ENCODE data around the gene ARHGDIA. TPM values are rescaled to one million over a fixed set of nuclear protein-coding genes. Genes with fewer than 3 reads are reported as not detected.

ARHGDIA gene
- total RNA-seq, 4 donors from 2014 or later = 115 to 173 (median 164) TPM

DNA sequence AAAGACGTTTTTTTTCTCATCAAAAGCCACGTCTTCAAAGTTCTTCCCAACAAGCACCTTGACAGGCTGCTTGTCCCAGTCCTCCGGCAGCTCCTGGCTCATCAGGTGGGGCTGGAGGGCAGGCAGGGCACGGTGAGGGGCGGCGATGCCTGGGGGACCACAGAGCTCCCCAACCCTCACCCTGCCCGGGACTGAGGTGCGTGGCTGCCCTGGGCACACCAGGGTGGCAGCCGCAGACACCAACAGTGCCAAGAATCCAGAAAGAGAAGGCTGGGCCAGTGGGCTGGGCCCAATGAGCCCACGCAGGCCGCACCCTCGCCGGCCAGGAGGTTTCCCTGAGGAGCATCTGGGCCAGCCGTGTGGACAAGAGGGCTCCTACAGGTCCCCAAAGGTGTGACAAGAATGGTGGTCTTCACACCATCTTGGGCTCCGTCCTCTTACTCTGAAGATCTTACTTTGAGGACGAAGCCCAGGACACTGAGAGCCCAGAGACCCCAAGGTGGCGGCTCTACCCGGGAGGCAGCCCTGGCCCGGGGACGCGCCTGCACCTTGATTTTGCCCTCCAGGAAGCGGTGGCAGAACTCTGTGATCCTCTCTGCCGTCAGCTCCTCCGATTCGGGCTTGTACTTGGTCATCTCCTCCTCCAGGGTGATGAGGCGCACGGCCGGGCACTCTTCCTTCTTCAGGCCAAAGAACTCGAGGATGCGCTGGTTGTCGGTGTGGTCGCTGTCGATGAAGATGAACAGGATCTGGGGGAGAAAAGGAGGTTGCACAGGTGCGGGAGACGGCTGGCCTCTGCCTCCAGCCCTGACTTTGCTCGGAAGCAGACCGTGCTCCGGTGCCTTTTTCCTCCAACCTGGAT, 25.0 kb downstream of the ARHGDIA start:
- peaks cover 44 to 63% of the 10 kb centered on the region in 2 donors for H3K36me3 ChIP-seq
- no peaks in the 10 kb centered on the region for H3K4me1 ChIP-seq
- no peak overlapping the region for H3K4me3 ChIP-seq (replicated peaks in 1 of 3)
- TF ChIP-seq POLR2A (IDR thresholded peaks at IDR 0.05) = no peak
- TF ChIP-seq, protein P1, sequence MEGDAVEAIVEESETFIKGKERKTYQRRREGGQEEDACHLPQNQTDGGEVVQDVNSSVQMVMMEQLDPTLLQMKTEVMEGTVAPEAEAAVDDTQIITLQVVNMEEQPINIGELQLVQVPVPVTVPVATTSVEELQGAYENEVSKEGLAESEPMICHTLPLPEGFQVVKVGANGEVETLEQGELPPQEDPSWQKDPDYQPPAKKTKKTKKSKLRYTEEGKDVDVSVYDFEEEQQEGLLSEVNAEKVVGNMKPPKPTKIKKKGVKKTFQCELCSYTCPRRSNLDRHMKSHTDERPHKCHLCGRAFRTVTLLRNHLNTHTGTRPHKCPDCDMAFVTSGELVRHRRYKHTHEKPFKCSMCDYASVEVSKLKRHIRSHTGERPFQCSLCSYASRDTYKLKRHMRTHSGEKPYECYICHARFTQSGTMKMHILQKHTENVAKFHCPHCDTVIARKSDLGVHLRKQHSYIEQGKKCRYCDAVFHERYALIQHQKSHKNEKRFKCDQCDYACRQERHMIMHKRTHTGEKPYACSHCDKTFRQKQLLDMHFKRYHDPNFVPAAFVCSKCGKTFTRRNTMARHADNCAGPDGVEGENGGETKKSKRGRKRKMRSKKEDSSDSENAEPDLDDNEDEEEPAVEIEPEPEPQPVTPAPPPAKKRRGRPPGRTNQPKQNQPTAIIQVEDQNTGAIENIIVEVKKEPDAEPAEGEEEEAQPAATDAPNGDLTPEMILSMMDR (IDR thresholded peaks at IDR 0.05) = no peak
- no peaks in the 10 kb centered on the region for H3K9me3 ChIP-seq
- WGBS, 2 donors = 93 to 95% methylated on average over 20 to 28 of the region's 38 CpGs
- no peak for DNase-seq
- intact Hi-C loops (cut with DNase I) = no loop called here
- no peaks in the 10 kb centered on the region for H3K27me3 ChIP-seq
- H3K27ac ChIP-seq = no peak overlapping the region

DNA sequence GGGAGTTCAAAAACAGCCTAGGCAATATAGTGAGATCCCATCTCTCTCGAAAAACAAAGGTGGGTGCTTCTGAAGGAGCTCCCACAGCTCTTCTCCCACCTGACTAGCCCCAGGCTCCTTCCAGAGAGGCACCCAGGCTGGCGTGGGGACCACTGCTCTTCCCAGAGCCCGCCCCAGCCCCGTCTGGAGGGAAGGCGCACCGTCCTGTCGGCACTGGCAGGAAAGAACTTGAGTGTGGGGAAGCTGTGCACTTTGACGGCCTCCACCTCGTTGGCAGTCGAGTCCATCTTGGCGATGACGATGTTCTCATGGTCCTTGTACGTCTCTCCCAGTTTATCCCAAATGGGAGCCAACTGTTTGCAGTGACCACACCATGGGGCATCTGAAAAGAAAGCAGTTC, 25.8 kb downstream of the ARHGDIA start:
- no peaks in the 10 kb centered on the region for H3K4me1 ChIP-seq
- no peak overlapping the region for H3K4me3 ChIP-seq (replicated peaks in 1 of 3)
- no peak overlapping the region for H3K27ac ChIP-seq
- DNase-seq = no peak
- 95 to 98% methylated on average over 7 to 12 of the region's 13 CpGs for WGBS, 2 donors
- no peaks in the 10 kb centered on the region for H3K27me3 ChIP-seq
- no peaks in the 10 kb centered on the region for H3K9me3 ChIP-seq
- intact Hi-C loops (cut with DNase I) = no loop called here
- peaks cover 44 to 63% of the 10 kb centered on the region in 2 donors for H3K36me3 ChIP-seq
- no peak for TF ChIP-seq POLR2A (IDR thresholded peaks at IDR 0.05)
- TF ChIP-seq, protein P1 (IDR thresholded peaks at IDR 0.05) = no peak

DNA sequence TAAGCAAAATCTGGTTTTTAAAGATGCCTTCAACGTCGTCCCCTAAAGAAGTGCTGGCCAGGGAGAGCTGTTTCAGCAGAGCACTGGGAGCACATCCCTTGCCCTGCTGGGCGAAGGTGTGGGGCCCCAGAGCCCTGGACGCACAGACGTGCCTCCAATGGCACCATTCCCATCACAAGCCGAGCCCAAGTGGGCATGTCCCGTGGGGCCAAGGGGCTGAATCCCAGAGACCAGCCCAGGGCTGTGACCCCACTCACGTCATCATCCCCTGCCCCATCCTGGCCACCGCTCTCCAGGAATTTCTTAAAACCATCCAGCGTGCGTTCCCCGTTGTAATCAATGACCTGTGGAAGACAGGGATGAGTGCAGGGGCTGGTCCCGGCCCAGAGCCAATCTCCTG, 26.2 kb downstream of the ARHGDIA start:
- DNase-seq = no peak
- no peaks in the 10 kb centered on the region for H3K27me3 ChIP-seq
- H3K4me1 ChIP-seq = no peaks in the 10 kb centered on the region
- no peaks in the 10 kb centered on the region for H3K9me3 ChIP-seq
- H3K27ac ChIP-seq = no peak overlapping the region
- TF ChIP-seq POLR2A (IDR thresholded peaks at IDR 0.05) = no peak
- TF ChIP-seq, protein P1 (IDR thresholded peaks at IDR 0.05) = no peak
- 84 to 93% methylated on average over 11 to 13 of the region's 13 CpGs for WGBS, 2 donors
- H3K4me3 ChIP-seq (replicated peaks in 1 of 3) = no peak overlapping the region
- peaks cover 44 to 60% of the 10 kb centered on the region in 2 donors for H3K36me3 ChIP-seq
- intact Hi-C loops (cut with DNase I) = no loop called here

DNA sequence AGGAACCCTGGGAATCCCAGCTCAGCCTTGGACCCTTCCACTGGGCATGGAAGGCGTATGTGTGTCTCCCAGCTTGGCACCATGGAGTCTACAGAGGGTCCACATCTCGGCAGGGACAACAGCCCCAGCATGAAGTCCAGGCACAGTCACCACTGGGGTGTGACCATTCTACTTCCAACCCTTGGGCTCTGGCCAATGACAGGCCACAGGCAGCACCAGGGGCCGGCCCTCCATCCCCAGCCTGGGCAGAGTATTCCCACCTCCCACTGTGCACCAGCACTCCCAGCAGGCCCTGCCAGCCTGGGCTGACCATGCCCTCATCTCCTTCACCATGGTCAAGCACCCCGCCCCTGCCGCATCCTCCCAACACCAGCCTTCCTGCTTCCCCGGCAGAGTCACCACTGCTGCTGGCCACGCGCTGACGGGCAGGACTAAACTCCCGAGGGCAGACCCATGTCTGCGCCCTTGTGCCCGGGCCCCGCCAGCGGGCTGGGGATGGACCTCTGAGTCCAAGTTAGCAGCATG, 26.7 kb downstream of the ARHGDIA start:
- WGBS, 2 donors = 95 to 97% methylated on average over 7 to 14 of the region's 14 CpGs
- Histone ChIP-seq H3K27ac (no peak overlapping the region), H3K36me3 (peaks cover 44 to 59% of the 10 kb centered on the region in 2 donors), H3K4me3 (replicated peaks in 1 of 3) (no peak overlapping the region), H3K4me1 (no peaks in the 10 kb centered on the region), H3K9me3 (no peaks in the 10 kb centered on the region), H3K27me3 (no peaks in the 10 kb centered on the region)
- no peak for TF ChIP-seq POLR2A (IDR thresholded peaks at IDR 0.05)
- TF ChIP-seq, protein P1 (IDR thresholded peaks at IDR 0.05) = no peak
- no peak for DNase-seq
- intact Hi-C loops (cut with DNase I) = no loop called here

DNA sequence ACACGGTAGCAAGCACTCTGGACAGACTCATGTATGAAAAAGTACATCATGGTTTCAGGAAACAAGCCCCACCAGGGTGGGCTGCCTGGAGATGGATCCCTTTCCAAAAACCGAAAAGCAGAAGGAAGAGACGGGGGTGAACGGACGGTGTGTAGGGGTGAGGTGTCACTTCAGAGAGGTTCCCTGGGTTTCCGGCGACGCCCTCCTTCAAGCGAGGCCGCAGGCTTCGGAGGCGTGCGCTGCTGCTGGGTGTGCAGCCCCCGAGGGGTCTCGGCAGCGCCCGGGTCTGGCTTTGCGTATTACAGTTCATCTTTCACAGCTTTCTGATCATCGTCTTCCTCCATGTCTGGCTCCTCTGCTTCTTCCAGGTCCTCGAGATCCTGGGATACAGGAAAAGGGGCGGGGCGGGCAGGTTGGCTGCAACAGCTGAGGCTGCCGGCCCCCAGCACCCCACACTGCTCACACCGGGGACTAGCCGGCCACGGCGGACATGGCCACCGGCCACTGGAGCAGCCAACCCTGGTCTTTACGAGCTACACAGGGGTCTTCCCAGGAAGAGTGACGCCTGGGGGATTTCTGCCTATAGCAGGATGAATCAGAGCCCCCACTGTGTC, 27.3 kb downstream of the ARHGDIA start:
- H3K4me3 ChIP-seq (replicated peaks in 1 of 3) = no peak overlapping the region
- no peaks in the 10 kb centered on the region for H3K4me1 ChIP-seq
- peaks cover 44 to 57% of the 10 kb centered on the region in 2 donors for H3K36me3 ChIP-seq
- 91 to 92% methylated on average over 24 of the region's 30 CpGs for WGBS, 2 donors
- H3K27me3 ChIP-seq = no peaks in the 10 kb centered on the region
- no peak for TF ChIP-seq POLR2A (IDR thresholded peaks at IDR 0.05)
- TF ChIP-seq, protein P1 (IDR thresholded peaks at IDR 0.05) = no peak
- H3K9me3 ChIP-seq = no peaks in the 10 kb centered on the region
- DNase-seq = no peak
- intact Hi-C loops (cut with DNase I) = no loop called here
- no peak overlapping the region for H3K27ac ChIP-seq

All from thyroid gland (tissue), 4 donors.